Measurements from ENCODE around the gene HESX1.

Gene HESX1

DNA sequence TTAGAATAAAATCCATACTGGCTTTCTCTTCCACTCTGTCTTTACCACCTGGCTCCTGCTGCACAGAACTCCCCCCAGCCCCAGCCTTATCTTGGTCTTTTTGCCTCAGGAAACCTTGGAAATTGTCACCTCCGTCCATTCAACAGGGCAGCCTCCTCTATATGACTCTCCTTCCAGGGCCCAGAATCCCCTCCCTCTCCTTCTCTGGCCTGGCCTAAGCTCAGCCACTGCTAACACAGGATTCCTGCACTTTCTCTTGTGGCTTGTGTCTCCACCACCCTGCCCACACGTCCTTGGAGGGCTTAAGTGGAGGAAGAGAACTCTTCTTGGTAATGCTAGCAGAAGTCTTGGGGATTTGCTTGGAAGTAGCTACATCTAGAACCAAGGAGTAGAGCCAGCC is 33.1 kb downstream of the HESX1 start:
- DNase-seq = no peak

GRCh38 chr3:57165641-57166040 is 34.1 kb downstream of the HESX1 start:
- no peak for DNase-seq

- peak; percentile 15 for DNase-seq
Measured at GRCh38 chr3:57164657-57165573, 34.9 kb downstream of the HESX1 start, which contains the start of gene IL17RD. IL17RD (minus strand) TSS chr3:57165353; CDS start chr3:57165286, 67 bp downstream.

- no peak for DNase-seq
Measured at GRCh38 chr3:57164217-57164656, 35.5 kb downstream of the HESX1 start.

- no peak for DNase-seq
Measured at GRCh38 chr3:57163751-57164150, 36.0 kb downstream of the HESX1 start.

GRCh38 chr3:57161915-57162314 is 37.9 kb downstream of the HESX1 start:
- DNase-seq = no peak

GRCh38 chr3:57160765-57161538 is 38.8 kb downstream of the HESX1 start:
- no peak for DNase-seq

GRCh38 chr3:57160076-57160764 is 39.6 kb downstream of the HESX1 start:
- DNase-seq = no peak

DNA sequence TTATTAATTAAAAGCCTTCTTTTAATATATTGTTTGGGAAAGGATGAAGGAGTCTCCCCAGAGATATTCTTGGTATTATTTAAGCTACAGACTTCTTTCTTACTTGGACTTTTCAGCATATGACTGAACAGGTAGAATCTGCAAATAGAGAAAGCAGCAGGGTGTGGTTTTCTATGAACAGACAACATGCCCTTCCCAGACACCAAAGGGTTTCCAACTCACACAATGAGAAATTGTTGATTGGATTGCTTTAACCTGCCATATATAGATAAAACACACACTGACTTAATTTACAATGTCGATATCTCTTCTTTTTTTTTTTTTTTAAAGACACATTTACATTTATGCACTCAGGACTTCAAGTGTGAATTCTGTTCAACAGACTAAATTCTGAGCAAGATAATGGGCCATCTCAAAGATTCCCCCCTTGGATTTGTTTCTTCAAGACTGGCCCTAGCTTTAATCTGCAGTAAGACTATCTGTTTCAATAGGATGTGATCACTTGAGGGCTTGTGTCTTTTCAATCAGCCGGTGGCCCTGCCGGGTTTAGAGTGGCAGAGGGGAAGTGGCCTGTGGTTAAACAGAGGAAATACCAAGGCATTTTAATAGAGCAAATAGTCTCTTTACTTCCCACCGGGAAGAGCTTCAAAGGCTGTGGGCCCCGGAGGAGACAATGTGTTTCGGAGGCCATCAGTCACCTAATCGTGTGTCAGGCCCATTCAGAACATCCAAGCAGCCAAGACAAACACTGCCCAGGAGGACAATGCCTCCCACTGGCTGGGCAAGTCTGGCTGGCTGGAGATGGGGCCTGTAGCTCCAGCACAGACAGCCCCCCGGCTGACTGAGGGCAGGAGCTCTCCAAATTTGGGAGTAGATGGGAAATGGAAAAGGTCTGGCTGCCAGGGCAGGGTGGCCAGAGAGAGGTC is 40.7 kb downstream of the HESX1 start:
- no peak for DNase-seq

DNA sequence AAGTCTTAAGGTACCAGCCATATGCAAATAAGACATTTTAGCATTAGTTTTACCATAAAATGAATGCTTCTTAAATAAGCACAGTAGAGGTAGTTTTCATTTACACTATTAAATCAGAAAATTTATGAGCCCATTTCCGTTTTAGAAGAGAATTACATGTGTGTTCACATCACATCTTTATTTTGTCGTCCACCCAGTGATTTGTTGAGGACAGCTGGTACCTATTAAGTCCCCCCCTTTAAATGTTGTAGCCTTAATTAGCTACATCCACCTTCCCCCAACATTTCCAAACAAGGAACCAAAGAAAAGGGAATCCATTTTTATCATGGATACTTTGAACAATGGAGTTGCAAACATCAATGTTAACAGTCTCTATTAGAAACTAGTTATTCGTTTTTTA is 41.5 kb downstream of the HESX1 start:
- DNase-seq = no peak

GRCh38 chr3:57157545-57157944 is 42.2 kb downstream of the HESX1 start:
- DNase-seq = no peak

DNA sequence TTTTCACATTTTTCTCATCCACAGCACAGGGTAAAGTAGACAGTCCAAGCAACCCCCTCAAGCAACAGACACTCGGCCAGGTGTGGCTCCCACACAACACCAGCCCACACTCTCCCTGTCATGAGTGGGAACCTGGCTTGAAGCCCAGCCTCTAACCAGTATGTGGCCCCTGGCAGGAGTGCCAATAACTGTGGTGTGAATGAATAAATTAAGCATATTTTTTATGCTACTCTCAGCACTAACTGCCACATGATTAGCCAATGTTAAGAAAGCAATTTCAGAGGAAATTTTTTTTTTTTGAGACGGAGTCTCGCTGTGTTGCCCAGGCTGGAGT is 44.5 kb downstream of the HESX1 start:
- no peak for DNase-seq

GRCh38 chr3:57154470-57155309 is 45.1 kb downstream of the HESX1 start:
- no peak for DNase-seq

DNA sequence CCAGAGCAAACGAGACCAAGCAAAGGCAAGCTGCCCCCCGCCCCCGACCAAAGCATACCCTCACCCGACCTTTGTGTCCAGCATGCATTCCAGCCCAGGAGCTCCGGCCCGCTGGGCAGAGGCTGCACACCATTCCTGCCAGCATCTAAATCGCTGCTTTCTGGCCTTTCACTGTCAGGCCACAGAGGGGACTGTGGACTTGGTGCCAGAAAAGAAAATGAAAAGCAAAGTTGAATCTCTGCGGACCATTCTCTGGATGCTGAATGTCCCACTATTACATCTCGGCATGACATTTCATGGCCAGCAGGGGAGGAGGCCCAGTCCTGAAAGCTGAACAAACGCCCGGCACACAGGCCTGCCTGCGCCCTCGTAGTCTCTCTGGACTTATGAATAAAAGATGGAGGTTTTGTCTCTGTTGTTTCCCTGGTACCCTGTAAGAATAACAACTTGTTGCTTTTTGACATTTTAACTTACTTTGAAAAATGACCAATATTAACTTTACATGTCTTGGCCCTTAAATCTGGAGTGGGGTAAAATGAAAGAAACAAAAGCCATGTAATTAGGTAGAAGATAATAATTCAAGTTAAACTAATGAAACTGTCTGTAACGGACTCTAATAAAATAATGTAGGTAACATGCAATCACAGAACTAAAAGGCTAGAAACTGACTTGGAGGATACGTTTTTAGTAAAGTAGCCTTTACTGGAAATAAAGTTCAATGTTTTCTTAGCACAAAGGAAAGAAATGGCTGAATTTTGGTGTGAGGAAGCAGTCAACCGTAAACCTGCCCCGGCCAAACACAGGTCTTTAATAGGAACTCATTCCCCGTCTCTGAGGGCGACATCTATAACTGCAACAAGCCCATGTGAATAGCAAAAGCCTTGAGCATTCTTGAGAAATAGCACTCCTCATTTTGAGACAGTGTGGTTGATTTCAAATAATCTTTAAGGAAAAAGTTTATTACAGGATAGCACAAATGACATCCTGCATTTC is 47.3 kb downstream of the HESX1 start:
- DNase-seq = no peak

GRCh38 chr3:57151749-57152148 is 48.0 kb downstream of the HESX1 start:
- DNase-seq = no peak

GRCh38 chr3:57151021-57151449 is 48.7 kb downstream of the HESX1 start:
- no peak for DNase-seq

DNA sequence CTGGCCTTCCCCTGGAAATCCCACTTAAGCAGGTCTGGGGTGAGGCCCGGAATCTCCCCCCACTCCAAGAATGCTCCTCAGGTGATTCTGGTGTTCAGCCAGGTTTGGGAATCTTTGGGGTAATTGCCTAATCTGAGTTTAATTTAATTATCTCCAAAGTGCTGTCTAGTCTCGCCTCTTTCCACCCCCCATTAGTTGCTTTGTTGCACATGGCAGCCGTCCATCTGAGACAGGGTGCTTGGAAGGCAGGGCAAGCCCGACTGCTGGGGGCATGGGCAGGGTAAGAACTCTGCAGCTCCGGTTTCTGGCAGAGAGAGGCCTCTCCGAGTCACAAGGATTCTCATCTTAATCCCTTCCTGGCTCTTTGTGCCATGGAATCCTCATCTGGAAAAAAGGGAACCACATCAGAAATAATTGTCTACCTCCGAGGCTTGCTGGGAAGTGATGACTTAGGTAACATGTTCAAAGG is 49.6 kb downstream of the HESX1 start:
- no peak for DNase-seq
